Measurements from ENCODE around the gene ITGAE.

- TF ChIP-seq CTCF (IDR thresholded peaks at IDR 0.05; ENCODE audit: low read length) (no peak), EZH2phosphoT487 (IDR thresholded peaks at IDR 0.05; ENCODE audit: low read length) (no peak)
These were observed 39.0 kb downstream of the ITGAE start for GRCh38 chr17:3761918-3762380.
